HepG2 (cell line): Measurements from ENCODE around the gene ENDOU. TPM values are rescaled to one million over a fixed set of nuclear protein-coding genes. Genes with fewer than 3 reads are reported as not detected.

Experiments used
- ATAC-seq: fragments of 200-7000 bp; cut with Tn5 transposase; 3 replicates; pipeline ENCODE4 v1.9.1; 2020; ENCODE audit warnings: mild to moderate bottlenecking, moderate library complexity
- BruUV-seq: library from RNA; stranded (reverse); fragments of 400-500 nt; replicated peaks from 2 replicates; lab custom pipeline; 2021; lab: Mats Ljungman, UMichigan
- CTCF ChIA-PET: fragments of 300-600 bp; formaldehyde crosslinking; extraction: SDS; loops from one replicate; lab custom pipeline; 2021; ENCODE audit warnings: low total read pairs, inconsistent platforms, low intra/inter-chr PET ratio; lab: Yijun Ruan, JAX
- POLR2A ChIA-PET: fragments of 350-600 bp; sonication (Branson Sonifier 250); formaldehyde crosslinking; loops from one replicate; lab custom pipeline; 2020; ENCODE audit warnings: antibody characterized with exemption, inconsistent platforms; lab: Yijun Ruan, JAX
- DNase-seq: peaks from one replicate; pipeline ENCODE4 v3.0.0-alpha.2; 2015; ENCODE audit warnings: low spot score
- FAIRE-seq: peaks from 3 replicates; lab custom pipeline; 2011; peaks lifted over from hg19 to GRCh38; lab: Jason Lieb, UNC
- H2AFZ ChIP-seq: one replicate; pipeline ENCODE4 v1.6.1; 2011; ENCODE audit warnings: low read length, inconsistent platforms
- H3K27ac ChIP-seq: fragments of 300-600 bp; 3 replicates; pipeline ENCODE4 v1.8.0; 2011; ENCODE audit warnings: mixed run types, mild to moderate bottlenecking, mixed read lengths, low read length, inconsistent platforms; ENCODE audit not compliant: insufficient read depth; ENCODE audit errors: extremely low read length
- H3K27me3 ChIP-seq, 2 experiments: fragments of 200-600 bp in 1 of 2; 2 replicates in 1 of 2; 3 replicates in 1 of 2; pipeline versions ENCODE4 v1.6.0 to v1.8.0; 2011; ENCODE audit warnings: low read length in 2 of 2, mild to moderate bottlenecking in 2 of 2, moderate library complexity in 2 of 2, inconsistent platforms in 1 of 2; ENCODE audit not compliant: insufficient read depth in 2 of 2, control insufficient read depth in 1 of 2
- H3K36me3 ChIP-seq, 2 experiments: fragments of 200-600 bp in 1 of 2; replicated peaks in 1 of 2; 2 replicates in 1 of 2; 3 replicates in 1 of 2; pipeline versions ENCODE4 v1.5.1 to v1.8.0; 2011; ENCODE audit warnings: low read length in 2 of 2, inconsistent platforms in 1 of 2; ENCODE audit not compliant: insufficient read depth in 2 of 2, control insufficient read depth in 1 of 2
- H3K4me1 ChIP-seq: 2 replicates; pipeline ENCODE4 v1.5.1; 2012; ENCODE audit warnings: low read length, inconsistent platforms; ENCODE audit not compliant: insufficient read depth
- H3K4me2 ChIP-seq: 2 replicates; pipeline ENCODE4 v1.6.0; 2011; ENCODE audit warnings: low read depth, low read length, inconsistent platforms
- H3K4me3 ChIP-seq, 3 experiments: fragments of 200-600 bp in 1 of 3; sonication (generic), shearing (Covaris generic) in 1 of 3; replicated peaks in 1 of 3; 2 replicates each; pipeline ENCODE4 v1.5.1; 2011 to 2016; ENCODE audit warnings: low read length in 3 of 3, inconsistent platforms in 2 of 3, low read depth in 2 of 3, mild to moderate bottlenecking in 2 of 3, control low read depth in 1 of 3, mixed read lengths in 1 of 3; ENCODE audit not compliant: insufficient read depth in 1 of 3
- H3K79me2 ChIP-seq: one replicate; pipeline ENCODE4 v1.6.1; 2011; ENCODE audit warnings: low read length, inconsistent platforms; ENCODE audit not compliant: insufficient read depth
- H3K9ac ChIP-seq: 2 replicates; pipeline ENCODE4 v1.6.0; 2011; ENCODE audit warnings: mild to moderate bottlenecking, low read depth, low read length, inconsistent platforms; ENCODE audit not compliant: insufficient read depth
- H3K9me3 ChIP-seq: 2 replicates; pipeline ENCODE4 v1.5.1; 2012; ENCODE audit warnings: mild to moderate bottlenecking, low read length
- H4K20me1 ChIP-seq: 2 replicates; pipeline ENCODE4 v1.6.0; 2011; ENCODE audit warnings: inconsistent platforms, mild to moderate bottlenecking, low read length, moderate library complexity; ENCODE audit not compliant: insufficient read depth
- BRD4 ChIP-seq: sonication (generic); formaldehyde crosslinking; IDR thresholded peaks from 2 replicates; pipeline ENCODE4 v1.4.0; 2020; ENCODE audit warnings: missing genetic modification reagents
- E2F5 ChIP-seq: sonication (generic); formaldehyde crosslinking; conservative IDR thresholded peaks from 2 replicates; pipeline ENCODE4 v1.4.0; 2020; ENCODE audit warnings: missing genetic modification reagents
- JUN ChIP-seq: sonication (generic); formaldehyde crosslinking; IDR thresholded peaks from 2 replicates; pipeline ENCODE4 v1.4.0; 2020; ENCODE audit warnings: mild to moderate bottlenecking, missing genetic modification reagents
- MBNL3 ChIP-seq: fragments of 250-450 bp; sonication (Bioruptor Pico); conservative IDR thresholded peaks from 2 replicates; pipeline ENCODE4 v1.8.0; 2022; ENCODE audit warnings: mild to moderate bottlenecking, inconsistent platforms
- MIER2 ChIP-seq: IDR thresholded peaks from 2 replicates; pipeline ENCODE4 v1.6.1; 2016; ENCODE audit warnings: missing biosample characterization, missing genetic modification reagents
- MLLT10 ChIP-seq: sonication (generic); formaldehyde crosslinking; IDR thresholded peaks from 2 replicates; pipeline ENCODE4 v1.4.0; 2020; ENCODE audit warnings: missing genetic modification reagents
- MZF1 ChIP-seq: sonication (generic); formaldehyde crosslinking; IDR thresholded peaks from 2 replicates; pipeline ENCODE4 v1.8.1; 2023; ENCODE audit warnings: mild to moderate bottlenecking, missing genetic modification reagents, borderline replicate concordance
- NRL ChIP-seq: sonication (generic); formaldehyde crosslinking; IDR thresholded peaks from 2 replicates; pipeline ENCODE4 v1.5.0; 2020; ENCODE audit warnings: missing genetic modification reagents, mild to moderate bottlenecking, moderate library complexity, borderline replicate concordance
- PTBP1 ChIP-seq: fragments of 200-400 bp; formaldehyde crosslinking; IDR thresholded peaks from 2 replicates; pipeline ENCODE4 v1.6.1; 2018; ENCODE audit warnings: low read length, low read depth; ENCODE audit not compliant: poor library complexity, severe bottlenecking
- SP5 ChIP-seq: IDR thresholded peaks from 2 replicates; pipeline ENCODE4 v1.6.1; 2016; ENCODE audit warnings: low read depth, borderline replicate concordance
- TCF7 ChIP-seq: sonication (generic); IDR thresholded peaks from 2 replicates; pipeline ENCODE4 v1.6.1; 2016; ENCODE audit warnings: antibody characterized with exemption, low read depth
- TEAD2 ChIP-seq: sonication (generic); formaldehyde crosslinking; IDR thresholded peaks from 2 replicates; pipeline ENCODE4 v1.9.0; 2021; ENCODE audit warnings: missing genetic modification reagents
- ZNF234 ChIP-seq: sonication (generic); formaldehyde crosslinking; conservative IDR thresholded peaks from 2 replicates; pipeline ENCODE4 v1.5.1; 2020; ENCODE audit warnings: mild to moderate bottlenecking, missing genetic modification reagents
- ZSCAN29 ChIP-seq: sonication (generic); formaldehyde crosslinking; conservative IDR thresholded peaks from 2 replicates; pipeline ENCODE4 v1.4.0; 2020; ENCODE audit warnings: mild to moderate bottlenecking, missing genetic modification reagents
- WGBS: methylation state at CpG from one replicate; pipeline ENCODE4 v1.1.6; 2017; ENCODE audit warnings: low lambda C conversion rate; 5-methylcytosine and 5-hydroxymethylcytosine counted together
- in situ Hi-C: cut with HindIII; loops from 2 replicates; pipeline ENCODE4 v1.10.0; 2017; ENCODE audit warnings: low pct_unique_long_range_greater_than_20kb; ENCODE audit not compliant: extremely low pct_ligation_motif_present
- intact Hi-C: fragments of 100-400 bp; cut with micrococcal nuclease; formaldehyde crosslinking; loops from one replicate; pipeline ENCODE4 v1.10.0; 2022; ENCODE audit not compliant: unreplicated experiment
- polyA plus RNA-seq, 8 experiments: library from polyadenylated mRNA; depleted of rRNA in 3 of 8; stranded (reverse) in 7 of 8; unstranded in 1 of 8; fragments of >200 nt; fragmentation: Illumina TruSeq in 4 of 8; extraction: Trizol in 4 of 8; gene quantifications; 2 replicates each; pipeline versions ENCODE4 v1.2.1 to v1.2.3, GENCODE V29; 2011 to 2016; ENCODE audit warnings: low read depth in 4 of 8, missing spikeins in 1 of 8, mixed read lengths in 1 of 8; ENCODE audit not compliant: insufficient read depth in 1 of 8
- total RNA-seq, 5 experiments: library from RNA; depleted of rRNA; stranded (reverse); fragments of >200 nt; fragmentation: Illumina TruSeq; extraction: Trizol; gene quantifications; 2 replicates each; pipeline ENCODE4 v1.2.3, GENCODE V29; 2016; ENCODE audit warnings: low read depth in 1 of 5
- TF ChIP-seq, protein P1 (sequence below): sonication (generic); formaldehyde crosslinking; conservative IDR thresholded peaks from 2 replicates; pipeline ENCODE4 v1.5.0; 2020; ENCODE audit warnings: missing genetic modification reagents

The ENDOU gene
- total and polyA plus RNA-seq, 2 of the 13 experiments (the other 11 are each of a cell fraction or from before 2014, with no cell fraction given), result not detected

DNA sequence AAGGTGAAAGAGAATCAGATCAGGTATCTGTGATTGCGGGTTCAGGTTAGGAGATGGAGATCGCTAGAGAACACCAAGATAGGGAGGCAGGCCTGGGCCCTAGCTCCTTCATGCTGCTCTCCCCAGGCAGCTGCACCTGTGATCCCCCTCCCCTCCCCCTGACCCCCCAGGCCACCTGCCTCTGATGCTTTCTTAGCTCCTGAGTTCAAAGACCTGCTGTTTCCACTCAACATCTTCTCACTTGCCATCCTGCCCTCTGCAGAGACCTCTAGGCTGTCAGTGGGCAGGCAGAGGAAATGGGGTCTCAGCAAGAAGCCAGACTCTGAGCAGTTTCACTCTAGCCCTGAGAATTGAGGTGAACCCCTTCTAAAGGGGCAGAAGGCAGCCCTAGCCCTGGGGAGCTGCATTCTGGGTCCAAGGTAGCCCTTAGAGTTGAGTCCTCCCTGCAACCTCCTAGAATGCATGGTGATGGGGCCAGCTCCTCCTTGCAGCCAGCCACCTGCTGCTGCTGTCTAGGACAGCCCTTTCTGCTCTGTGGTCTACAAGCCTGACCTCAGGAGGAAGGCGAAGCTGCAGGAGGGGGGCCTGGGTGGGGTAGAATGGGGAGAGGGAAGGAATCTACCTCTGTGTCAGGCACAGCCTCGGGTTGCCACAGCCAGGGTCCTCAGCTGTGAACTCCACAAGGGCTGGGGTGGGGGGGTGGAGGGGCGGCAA is 41.4 kb upstream of the ENDOU start:
- Histone ChIP-seq H3K27ac (no peak overlapping the region), H4K20me1 (no peaks in the 10 kb centered on the region), H3K9ac (no peak overlapping the region), H3K36me3 (no peaks in the 10 kb centered on the region), H3K9me3 (no peaks in the 10 kb centered on the region), H3K4me3 (no peak overlapping the region), H3K4me2 (no peak overlapping the region), H3K79me2 (no peaks in the 10 kb centered on the region), H2AFZ (no peak overlapping the region), H3K27me3 (peaks cover 3 to 22% of the 10 kb centered on the region in 2 experiments; a peak in 3 of 5 replicates), H3K4me1 (peaks cover 35% of the 10 kb centered on the region)
- no TSS peak for BruUV-seq
- TF ChIP-seq BRD4 (no peak), TEAD2 (CRISPR knock-in tag) (no peak)
- no peak for FAIRE-seq
- ChIA-PET CTCF (interaction anchor here (1.4 to 2.0 kb wide), 3 partner anchors 21 to 51 kb away, joined by 4 to 16 read pairs (median 7); no protein-coding TSS in a partner anchor), POLR2A (no interaction called here)
- ATAC-seq, result no peak
- WGBS, result 63% methylated on average over 4 of the region's 5 CpGs
- intact Hi-C loops, result no loop called here
- in situ Hi-C loops, result no loop called here
- no peak for DNase-seq

DNA sequence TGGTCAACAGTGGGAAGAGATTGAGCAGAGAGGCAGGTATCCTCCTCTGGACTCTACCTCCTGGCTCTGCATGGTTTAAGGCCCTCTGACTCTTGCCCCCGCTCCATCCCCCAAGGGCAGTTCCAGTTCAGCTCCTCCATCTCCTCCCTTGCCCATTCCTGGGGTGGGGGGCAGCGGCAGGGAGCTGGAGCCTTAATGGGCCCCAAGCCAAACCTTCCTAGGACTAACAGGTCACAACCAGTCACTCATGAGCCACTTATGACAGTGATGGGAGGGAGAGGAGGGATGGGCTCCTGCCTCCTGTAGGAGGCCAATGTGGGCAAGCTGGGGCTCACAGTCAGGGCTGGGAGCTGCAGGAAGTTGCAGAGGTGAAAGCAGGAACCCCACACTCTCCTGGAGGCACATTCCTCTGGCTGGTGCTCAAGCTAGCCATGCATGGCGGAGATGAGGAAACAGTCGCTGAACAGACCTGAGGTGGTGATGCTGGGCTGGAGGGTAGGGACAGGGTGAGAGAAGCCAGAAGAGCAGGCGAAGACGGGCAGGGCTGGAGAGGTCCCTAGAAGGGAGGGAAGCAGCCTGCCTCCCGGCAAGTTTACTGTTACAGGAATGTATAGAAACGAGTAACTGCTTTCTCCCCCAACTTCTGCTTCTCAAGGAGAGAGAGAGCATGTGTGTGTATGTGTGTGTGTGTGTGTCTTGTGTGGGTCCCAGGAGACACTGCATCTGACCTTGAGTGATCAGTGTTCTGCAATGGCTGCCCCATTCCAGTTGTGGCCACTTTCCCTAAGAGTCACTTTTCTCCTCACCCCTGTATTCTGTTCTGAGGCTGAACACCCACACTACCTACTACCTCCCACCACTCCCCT is 38.4 kb upstream of the ENDOU start:
- 36% methylated on average over 8 of the region's 8 CpGs for WGBS
- no peak overlapping the region for H2AFZ ChIP-seq
- H3K27ac ChIP-seq, result no peak overlapping the region
- H3K79me2 ChIP-seq, result no peaks in the 10 kb centered on the region
- ATAC-seq (no peak), DNase-seq (no peak), FAIRE-seq (no peak)
- no peak overlapping the region for H3K9ac ChIP-seq
- peaks cover 4 to 35% of the 10 kb centered on the region in 2 experiments; a peak in 3 of 5 replicates for H3K27me3 ChIP-seq
- no peak overlapping the region for H3K4me2 ChIP-seq
- no peaks in the 10 kb centered on the region for H3K36me3 ChIP-seq
- H3K9me3 ChIP-seq, result no peaks in the 10 kb centered on the region
- intact Hi-C loops (loop anchor here (5.0 kb wide), 1 partner anchor 1661 kb away; no protein-coding TSS in a partner anchor), in situ Hi-C loops (no loop called here)
- H3K4me1 ChIP-seq, result peaks cover 25% of the 10 kb centered on the region
- POLR2A ChIA-PET, result no interaction called here
- CTCF ChIA-PET, result no interaction called here
- BruUV-seq, result no TSS peak
- no peaks in the 10 kb centered on the region for H4K20me1 ChIP-seq
- H3K4me3 ChIP-seq, result no peak overlapping the region
- TF ChIP-seq, protein P1, sequence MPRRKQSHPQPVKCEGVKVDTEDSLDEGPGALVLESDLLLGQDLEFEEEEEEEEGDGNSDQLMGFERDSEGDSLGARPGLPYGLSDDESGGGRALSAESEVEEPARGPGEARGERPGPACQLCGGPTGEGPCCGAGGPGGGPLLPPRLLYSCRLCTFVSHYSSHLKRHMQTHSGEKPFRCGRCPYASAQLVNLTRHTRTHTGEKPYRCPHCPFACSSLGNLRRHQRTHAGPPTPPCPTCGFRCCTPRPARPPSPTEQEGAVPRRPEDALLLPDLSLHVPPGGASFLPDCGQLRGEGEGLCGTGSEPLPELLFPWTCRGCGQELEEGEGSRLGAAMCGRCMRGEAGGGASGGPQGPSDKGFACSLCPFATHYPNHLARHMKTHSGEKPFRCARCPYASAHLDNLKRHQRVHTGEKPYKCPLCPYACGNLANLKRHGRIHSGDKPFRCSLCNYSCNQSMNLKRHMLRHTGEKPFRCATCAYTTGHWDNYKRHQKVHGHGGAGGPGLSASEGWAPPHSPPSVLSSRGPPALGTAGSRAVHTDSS (CRISPR knock-in tag), result no peak
- no peak for TF ChIP-seq ZSCAN29 (CRISPR knock-in tag)
- TF ChIP-seq TCF7, result no peak
- no peak for TF ChIP-seq E2F5 (CRISPR knock-in tag)
- no peak for TF ChIP-seq MBNL3 (CRISPR knock-in tag)
- TF ChIP-seq JUN (CRISPR knock-in tag), result no peak
- no peak for TF ChIP-seq ZNF234 (CRISPR knock-in tag)
- TF ChIP-seq MZF1 (CRISPR knock-in tag), result no peak
- TF ChIP-seq SP5 (CRISPR knock-in tag), result no peak
- TF ChIP-seq MIER2 (CRISPR knock-in tag), result no peak
- TF ChIP-seq PTBP1, result no peak
- no peak for TF ChIP-seq MLLT10 (CRISPR knock-in tag)
- no peak for TF ChIP-seq NRL
